ENCODE data around the gene TRIM3.
A peak's percentile ranks its signal among the peaks of the same experiment; 100 is the strongest.

TRIM3 gene

DNA sequence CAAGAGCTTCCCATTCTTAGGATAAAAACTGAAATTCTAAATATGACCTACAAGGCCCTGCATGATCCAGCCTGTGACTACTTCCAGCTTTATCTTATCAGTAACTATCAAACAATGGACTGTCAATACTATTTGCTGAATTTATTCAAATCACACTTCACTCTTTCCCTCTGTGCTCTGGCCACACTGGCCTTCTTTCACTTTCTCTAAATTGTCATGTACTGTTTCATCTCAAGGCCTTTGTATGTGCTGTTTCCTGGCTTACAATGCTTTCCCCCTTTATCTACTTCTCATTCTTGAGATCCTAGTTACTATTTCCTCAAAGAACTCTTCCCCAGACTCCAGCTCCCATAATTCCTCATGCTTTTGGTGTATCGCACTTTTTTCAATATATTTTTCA, 13.2 kb upstream of the TRIM3 start:
- no peak overlapping the region for H3K4me3 ChIP-seq (ENCODE audit: low read depth, low read length)
- TF ChIP-seq, protein P1, sequence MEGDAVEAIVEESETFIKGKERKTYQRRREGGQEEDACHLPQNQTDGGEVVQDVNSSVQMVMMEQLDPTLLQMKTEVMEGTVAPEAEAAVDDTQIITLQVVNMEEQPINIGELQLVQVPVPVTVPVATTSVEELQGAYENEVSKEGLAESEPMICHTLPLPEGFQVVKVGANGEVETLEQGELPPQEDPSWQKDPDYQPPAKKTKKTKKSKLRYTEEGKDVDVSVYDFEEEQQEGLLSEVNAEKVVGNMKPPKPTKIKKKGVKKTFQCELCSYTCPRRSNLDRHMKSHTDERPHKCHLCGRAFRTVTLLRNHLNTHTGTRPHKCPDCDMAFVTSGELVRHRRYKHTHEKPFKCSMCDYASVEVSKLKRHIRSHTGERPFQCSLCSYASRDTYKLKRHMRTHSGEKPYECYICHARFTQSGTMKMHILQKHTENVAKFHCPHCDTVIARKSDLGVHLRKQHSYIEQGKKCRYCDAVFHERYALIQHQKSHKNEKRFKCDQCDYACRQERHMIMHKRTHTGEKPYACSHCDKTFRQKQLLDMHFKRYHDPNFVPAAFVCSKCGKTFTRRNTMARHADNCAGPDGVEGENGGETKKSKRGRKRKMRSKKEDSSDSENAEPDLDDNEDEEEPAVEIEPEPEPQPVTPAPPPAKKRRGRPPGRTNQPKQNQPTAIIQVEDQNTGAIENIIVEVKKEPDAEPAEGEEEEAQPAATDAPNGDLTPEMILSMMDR (IDR thresholded peaks at IDR 0.05; ENCODE audit: insufficient read depth, low read depth, low read length, missing control alignments): no peak
- no peak for DNase-seq (ENCODE audit: low read depth)

DNA sequence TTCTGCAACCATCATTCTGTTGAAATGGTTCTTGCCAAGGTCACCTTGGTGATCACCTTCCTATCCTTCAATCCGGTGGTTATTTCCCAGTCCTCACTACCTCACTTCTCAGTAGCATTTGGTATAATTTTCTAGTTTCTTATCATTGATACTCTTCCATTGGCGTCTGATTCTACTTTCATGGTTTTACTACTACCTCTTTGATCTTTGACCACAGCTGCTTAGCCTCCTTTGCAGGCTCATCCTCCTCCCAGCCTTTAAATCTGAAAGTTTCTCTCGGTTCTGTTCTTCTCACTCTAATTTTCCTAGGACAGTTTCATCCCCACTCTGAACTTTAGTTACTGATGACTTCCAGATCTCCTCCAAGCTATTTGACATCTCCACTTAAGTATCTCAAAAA, 12.5 kb upstream of the TRIM3 start:
- no peak for DNase-seq (ENCODE audit: low read depth)
- H3K4me3 ChIP-seq (ENCODE audit: low read depth, low read length): no peak overlapping the region
- TF ChIP-seq, protein P1 (IDR thresholded peaks at IDR 0.05; ENCODE audit: insufficient read depth, low read depth, low read length, missing control alignments): no peak

DNA sequence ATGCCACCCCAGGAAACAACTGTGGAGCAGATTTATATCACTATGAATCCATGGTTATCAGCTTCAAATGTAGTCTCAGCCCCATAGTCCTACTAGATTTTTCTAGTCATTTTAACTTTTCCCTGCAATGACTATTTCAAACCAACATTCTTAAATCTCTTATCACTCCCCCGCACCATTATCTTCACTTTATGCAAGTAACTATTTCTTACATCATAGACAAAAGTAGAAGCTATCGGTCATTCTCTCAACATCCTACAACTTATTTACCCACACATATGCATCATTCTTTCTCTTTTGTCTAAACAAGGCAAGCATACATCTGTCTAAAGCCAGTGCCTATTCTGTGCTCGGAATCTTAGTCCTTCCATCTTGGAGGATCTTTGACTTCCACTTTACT, 11.9 kb upstream of the TRIM3 start:
- TF ChIP-seq, protein P1 (IDR thresholded peaks at IDR 0.05; ENCODE audit: insufficient read depth, low read depth, low read length, missing control alignments): no peak
- no peak for DNase-seq (ENCODE audit: low read depth)
- H3K4me3 ChIP-seq (ENCODE audit: low read depth, low read length): no peak overlapping the region

DNA sequence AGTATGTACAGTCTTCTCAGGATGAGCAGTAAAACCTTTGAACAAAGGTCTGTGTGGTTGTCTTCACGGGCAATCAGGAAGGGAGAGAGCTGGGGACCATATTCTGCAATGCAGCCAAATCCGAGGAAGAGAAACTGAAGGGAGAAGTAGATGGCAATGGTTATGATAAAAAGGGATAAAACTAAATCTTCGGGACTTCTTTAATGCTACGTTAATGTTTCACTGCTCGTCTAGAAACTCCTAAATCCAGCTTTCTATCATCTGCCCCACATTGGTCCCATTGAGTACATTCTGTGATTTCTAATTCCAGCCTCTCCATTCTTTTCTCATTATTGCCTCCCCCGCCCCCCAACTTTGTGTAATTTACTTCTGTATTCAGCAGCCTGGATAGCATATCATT, 9.3 kb upstream of the TRIM3 start:
- H3K4me3 ChIP-seq (ENCODE audit: low read depth, low read length): no peak overlapping the region
- DNase-seq (ENCODE audit: low read depth): no peak
- TF ChIP-seq, protein P1 (IDR thresholded peaks at IDR 0.05; ENCODE audit: insufficient read depth, low read depth, low read length, missing control alignments): no peak

DNA sequence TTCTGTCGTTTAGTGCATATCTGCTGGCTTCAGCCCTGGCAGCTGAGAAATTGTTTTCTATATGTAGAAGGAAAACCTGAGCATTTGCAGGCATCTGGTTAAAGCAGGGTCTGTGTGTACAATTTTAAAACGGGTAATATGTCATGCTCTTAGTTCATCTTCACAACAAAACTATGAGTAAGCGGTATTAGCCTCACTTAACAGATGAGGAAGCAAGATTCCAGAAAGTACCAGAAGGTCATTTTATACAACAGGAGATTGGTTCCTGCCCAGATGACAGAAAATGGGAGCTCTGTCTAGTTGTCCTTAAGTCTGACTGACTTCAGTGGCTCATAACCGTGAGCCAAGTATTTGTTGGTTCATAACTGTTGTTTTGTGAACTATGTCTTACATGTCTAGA, 8.7 kb upstream of the TRIM3 start:
- H3K4me3 ChIP-seq (ENCODE audit: low read depth, low read length): peak overlapping the region; percentile 76
- no peak for DNase-seq (ENCODE audit: low read depth)
- TF ChIP-seq, protein P1 (IDR thresholded peaks at IDR 0.05; ENCODE audit: insufficient read depth, low read depth, low read length, missing control alignments): no peak

DNA sequence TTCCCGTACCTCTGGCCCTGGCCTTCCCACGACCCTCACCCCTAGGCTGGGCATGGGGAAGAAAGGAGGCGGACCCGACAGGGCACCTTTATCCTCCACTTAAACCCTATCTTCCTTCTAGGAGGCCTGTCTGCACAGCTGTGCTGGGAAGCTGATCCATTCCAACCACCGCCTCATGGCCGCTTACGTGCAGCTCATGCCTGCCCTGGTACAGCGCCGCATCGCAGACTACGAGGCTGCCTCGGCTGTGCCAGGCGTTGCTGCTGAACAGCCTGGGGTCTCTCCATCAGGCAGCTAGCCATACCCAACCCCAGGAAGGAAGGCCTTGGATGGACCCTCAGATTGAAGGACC, 8.2 kb upstream of the TRIM3 start:
- DNase-seq (ENCODE audit: low read depth): no peak
- TF ChIP-seq, protein P1 (IDR thresholded peaks at IDR 0.05; ENCODE audit: insufficient read depth, low read depth, low read length, missing control alignments): no peak
- peak overlapping the region; percentile 76 for H3K4me3 ChIP-seq (ENCODE audit: low read depth, low read length)

DNA sequence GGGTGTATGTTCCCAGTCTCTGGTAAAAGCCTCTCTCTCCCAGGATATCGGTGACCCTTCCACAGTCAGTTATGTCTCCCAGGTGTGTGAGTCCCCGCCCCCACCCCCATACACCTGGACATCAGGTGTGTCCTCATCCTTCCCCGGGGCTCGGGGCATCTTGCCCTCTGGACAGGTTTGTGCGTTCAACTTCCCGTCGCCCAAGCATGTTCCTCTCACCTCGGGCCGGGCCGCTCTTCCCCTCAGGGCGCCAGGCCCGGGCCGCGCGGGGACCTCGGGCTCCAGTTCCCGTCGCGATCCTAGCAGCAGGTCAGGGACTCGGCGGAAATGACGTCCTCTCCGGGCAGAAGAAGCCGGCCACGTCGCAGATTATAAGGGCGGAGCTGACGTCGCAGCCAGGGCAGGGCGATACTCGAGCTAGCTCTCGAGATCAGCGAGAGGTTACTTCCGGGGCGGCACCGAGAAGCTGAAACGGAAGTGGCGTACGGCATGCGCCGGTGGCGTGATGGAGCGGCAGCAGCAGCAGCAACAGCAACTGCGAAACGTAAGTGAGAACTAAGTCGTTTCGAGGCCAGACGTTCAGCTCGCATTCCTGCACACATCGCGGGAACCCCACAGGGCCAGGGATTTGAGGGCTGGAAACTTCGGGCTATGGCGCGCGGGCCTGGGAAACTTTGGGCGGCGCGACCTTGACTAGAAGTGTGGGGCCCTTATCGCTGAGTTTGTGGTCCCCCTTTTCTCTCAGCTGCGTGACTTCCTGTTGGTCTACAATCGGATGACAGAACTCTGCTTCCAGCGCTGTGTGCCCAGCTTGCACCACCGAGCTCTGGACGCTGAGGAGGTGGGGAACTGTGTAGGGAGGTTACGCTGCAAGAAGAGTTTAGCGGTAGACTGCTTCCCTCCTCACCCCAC, 7.5 kb upstream of the TRIM3 start, which contains the start of the genes ARFIP2 and TIMM10B:
TSS of gene ARFIP2 (minus strand) at position 320 of the 912 bp plus-strand sequence. CDS start 910 bp downstream, outside the sequence.
TSS of gene TIMM10B (plus strand) at position 490 of the 912 bp plus-strand sequence. CDS start at position 506, 16 bp downstream.
- H3K4me3 ChIP-seq (ENCODE audit: low read depth, low read length): peak within 1 kb of the TSS; percentile 76
- DNase-seq (ENCODE audit: low read depth): peak; percentile 98
- TF ChIP-seq, protein P1 (IDR thresholded peaks at IDR 0.05; ENCODE audit: insufficient read depth, low read depth, low read length, missing control alignments): no peak

All from GM12865 (cell line).